Stomach (tissue), 4 donors: Measurements from ENCODE around the gene WDR7.

Source experiments
- CTCF ChIP-seq, 7 experiments: fragments of 450-650 bp in 4 of 7; fragments of 200-600 bp in 3 of 7; sonication (generic) in 3 of 7; IDR thresholded peaks; one replicate each; pipeline ENCODE4 v1.5.1; 2016 to 2019; ENCODE audit warnings: antibody characterized with exemption in 7 of 7, control low read depth in 2 of 7, mild to moderate bottlenecking in 1 of 7
- EP300 ChIP-seq: sonication (generic); formaldehyde crosslinking; IDR thresholded peaks from one replicate; pipeline ENCODE4 v1.6.1; 2017; ENCODE audit warnings: antibody characterized with exemption
- POLR2A ChIP-seq, 4 donors: fragments of 450-650 bp; IDR thresholded peaks; one replicate each; pipeline ENCODE4 v1.6.1; 2016; ENCODE audit warnings: antibody characterized with exemption in 4 of 4, control low read depth in 2 of 4, mild to moderate bottlenecking in 1 of 4, moderate library complexity in 1 of 4
- POLR2AphosphoS5 ChIP-seq, 3 donors: sonication (generic); formaldehyde crosslinking; IDR thresholded peaks; one replicate each; pipeline ENCODE4 v1.6.1; 2016; ENCODE audit warnings: antibody characterized with exemption in 3 of 3

GRCh38 chr18:57084331-57085271, 433.4 kb downstream of the WDR7 start:
- TF ChIP-seq POLR2A (IDR thresholded peaks at IDR 0.05) (no peak), CTCF (IDR thresholded peaks at IDR 0.05) (no peak), POLR2AphosphoS5 (IDR thresholded peaks at IDR 0.05) (no peak), EP300 (no peak)
